Measurements from ENCODE around the gene ZGRF1.

DNA sequence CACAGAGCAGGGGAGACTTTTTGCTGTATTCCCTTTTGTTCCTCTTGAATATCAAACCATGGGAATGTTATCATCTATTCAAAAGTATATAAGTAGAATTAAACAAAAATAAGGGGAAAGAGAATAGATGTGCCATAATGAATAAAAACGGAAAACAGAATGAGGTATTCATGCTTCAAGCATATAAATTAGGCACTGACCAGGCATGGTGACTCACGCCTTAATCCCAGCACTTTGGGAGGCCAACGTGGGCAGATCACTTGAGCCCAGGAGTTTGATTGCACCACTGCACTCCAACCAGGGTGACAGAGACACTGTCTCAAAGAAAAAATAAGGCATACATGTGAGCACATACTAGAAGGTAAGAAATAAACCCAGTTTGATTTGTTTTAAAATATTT is 104.4 kb downstream of the ZGRF1 start:
- TF ChIP-seq, protein P1, sequence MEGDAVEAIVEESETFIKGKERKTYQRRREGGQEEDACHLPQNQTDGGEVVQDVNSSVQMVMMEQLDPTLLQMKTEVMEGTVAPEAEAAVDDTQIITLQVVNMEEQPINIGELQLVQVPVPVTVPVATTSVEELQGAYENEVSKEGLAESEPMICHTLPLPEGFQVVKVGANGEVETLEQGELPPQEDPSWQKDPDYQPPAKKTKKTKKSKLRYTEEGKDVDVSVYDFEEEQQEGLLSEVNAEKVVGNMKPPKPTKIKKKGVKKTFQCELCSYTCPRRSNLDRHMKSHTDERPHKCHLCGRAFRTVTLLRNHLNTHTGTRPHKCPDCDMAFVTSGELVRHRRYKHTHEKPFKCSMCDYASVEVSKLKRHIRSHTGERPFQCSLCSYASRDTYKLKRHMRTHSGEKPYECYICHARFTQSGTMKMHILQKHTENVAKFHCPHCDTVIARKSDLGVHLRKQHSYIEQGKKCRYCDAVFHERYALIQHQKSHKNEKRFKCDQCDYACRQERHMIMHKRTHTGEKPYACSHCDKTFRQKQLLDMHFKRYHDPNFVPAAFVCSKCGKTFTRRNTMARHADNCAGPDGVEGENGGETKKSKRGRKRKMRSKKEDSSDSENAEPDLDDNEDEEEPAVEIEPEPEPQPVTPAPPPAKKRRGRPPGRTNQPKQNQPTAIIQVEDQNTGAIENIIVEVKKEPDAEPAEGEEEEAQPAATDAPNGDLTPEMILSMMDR (IDR thresholded peaks at IDR 0.05; ENCODE audit: extremely low read depth in 1 of 2, insufficient read depth in 1 of 2, low read depth in 1 of 2, low read length in 2 of 2): no peak
- no peak for TF ChIP-seq EZH2 (IDR thresholded peaks at IDR 0.05; ENCODE audit: borderline replicate concordance, low read depth, low read length, severe bottlenecking)
- no peak for TF ChIP-seq POLR2A (IDR thresholded peaks at IDR 0.05; ENCODE audit: low read depth, low read length)
- TF ChIP-seq, protein P2, sequence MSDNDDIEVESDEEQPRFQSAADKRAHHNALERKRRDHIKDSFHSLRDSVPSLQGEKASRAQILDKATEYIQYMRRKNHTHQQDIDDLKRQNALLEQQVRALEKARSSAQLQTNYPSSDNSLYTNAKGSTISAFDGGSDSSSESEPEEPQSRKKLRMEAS (IDR thresholded peaks at IDR 0.05; ENCODE audit: insufficient read depth, insufficient read length): no peak

Measured in endothelial cell of umbilical vein (primary cell).